WTC11 (cell line): ENCODE measurements around the gene NTRK2. TPM values are rescaled to one million over a fixed set of nuclear protein-coding genes. Genes with fewer than 3 reads are reported as not detected.
A peak's percentile ranks its signal among the peaks of the same experiment; 100 is the strongest.

ENCODE experiments used
- ATAC-seq: fragments of 200-7000 bp; cut with Tn5 transposase; 2 replicates; pipeline ENCODE4 v1.10.0; 2021; ENCODE audit warnings: mild to moderate bottlenecking, moderate library complexity
- CTCF ChIA-PET: fragments of 300-600 bp; sonication (Branson Sonifier 250); formaldehyde crosslinking; loops from one replicate; lab custom pipeline; 2021; ENCODE audit warnings: antibody characterized with exemption; lab: Charles Lee
- POLR2A ChIA-PET: fragments of 350-600 bp; sonication (Branson Sonifier 250); formaldehyde crosslinking; loops from one replicate; lab custom pipeline; 2021; ENCODE audit warnings: antibody characterized with exemption; lab: Charles Lee
- DNase-seq: peaks from one replicate; pipeline ENCODE4 v3.0.0; 2021; ENCODE audit warnings: low spot score
- H3K27ac Mint-ChIP-seq: 2 replicates; pipeline ENCODE4 v1.8.0; 2021; ENCODE audit warnings: mixed read lengths
- H3K27me3 Mint-ChIP-seq: 2 replicates; pipeline ENCODE4 v1.8.0; 2021; ENCODE audit warnings: low read depth, mild to moderate bottlenecking, moderate library complexity, mixed read lengths
- H3K36me3 Mint-ChIP-seq: 2 replicates; pipeline ENCODE4 v1.8.0; 2021; ENCODE audit warnings: mixed read lengths
- H3K4me1 Mint-ChIP-seq: 2 replicates; pipeline ENCODE4 v1.8.0; 2022; ENCODE audit warnings: mixed read lengths
- H3K4me3 Mint-ChIP-seq: 2 replicates; pipeline ENCODE4 v1.8.0; 2021; ENCODE audit warnings: mild to moderate bottlenecking, moderate library complexity, mixed read lengths
- H3K9me3 Mint-ChIP-seq: 2 replicates; pipeline ENCODE4 v1.8.0; 2021; ENCODE audit warnings: mixed read lengths
- CREM ChIP-seq: sonication (generic); formaldehyde crosslinking; IDR thresholded peaks from 2 replicates; pipeline ENCODE4 v1.8.1; 2022; ENCODE audit warnings: mild to moderate bottlenecking, missing genetic modification reagents, moderate library complexity
- FOXK1 ChIP-seq: sonication (generic); formaldehyde crosslinking; IDR thresholded peaks from 2 replicates; pipeline ENCODE4 v1.8.0; 2022; ENCODE audit warnings: mild to moderate bottlenecking, moderate library complexity, missing genetic modification reagents
- GRHL2 ChIP-seq: fragments of 250-450 bp; sonication (Bioruptor Pico); IDR thresholded peaks from 2 replicates; pipeline ENCODE4 v1.8.0; 2022; ENCODE audit warnings: mild to moderate bottlenecking, moderate library complexity; ENCODE audit not compliant: insufficient replicate concordance, severe bottlenecking
- NFYB ChIP-seq: sonication (generic); formaldehyde crosslinking; conservative IDR thresholded peaks from 2 replicates; pipeline ENCODE4 v1.8.0; 2022; ENCODE audit warnings: low read depth, missing genetic modification reagents
- RELA ChIP-seq: sonication (generic); formaldehyde crosslinking; IDR thresholded peaks from 2 replicates; pipeline ENCODE4 v1.8.1; 2022; ENCODE audit warnings: missing genetic modification reagents, mild to moderate bottlenecking, borderline replicate concordance
- SMAD3 ChIP-seq: sonication (generic); formaldehyde crosslinking; IDR thresholded peaks from 2 replicates; pipeline ENCODE4 v1.8.0; 2022; ENCODE audit warnings: missing genetic modification reagents, mild to moderate bottlenecking, borderline replicate concordance
- SMAD4 ChIP-seq: sonication (generic); formaldehyde crosslinking; IDR thresholded peaks from 2 replicates; pipeline ENCODE4 v1.8.0; 2022; ENCODE audit warnings: mild to moderate bottlenecking, missing genetic modification reagents
- ZNF138 ChIP-seq: sonication (generic); formaldehyde crosslinking; conservative IDR thresholded peaks from 2 replicates; pipeline ENCODE4 v1.8.1; 2022; ENCODE audit warnings: mild to moderate bottlenecking, moderate library complexity, missing genetic modification reagents
- total RNA-seq: library from RNA; stranded (reverse); gene quantifications from 3 replicates; pipeline ENCODE4 v1.2.3, GENCODE V29; 2021
- TF ChIP-seq, protein P1 (sequence below): sonication (generic); formaldehyde crosslinking; IDR thresholded peaks from 2 replicates; pipeline ENCODE4 v1.8.0; 2023; ENCODE audit warnings: mild to moderate bottlenecking, missing genetic modification reagents
- TF ChIP-seq, protein P2 (sequence below): fragments of 250-450 bp; sonication (Bioruptor Pico); IDR thresholded peaks from 2 replicates; pipeline ENCODE4 v2.1.2; 2022; ENCODE audit warnings: mild to moderate bottlenecking, moderate library complexity
- TF ChIP-seq, protein P3 (sequence below): sonication (generic); formaldehyde crosslinking; IDR thresholded peaks from 2 replicates; pipeline ENCODE4 v1.8.1; 2023; ENCODE audit warnings: mild to moderate bottlenecking, missing genetic modification reagents, moderate library complexity
- TF ChIP-seq, protein P4 (sequence below): fragments of 250-450 bp; sonication (Bioruptor Pico); IDR thresholded peaks from 2 replicates; pipeline ENCODE4 v1.9.0; 2021; ENCODE audit warnings: mild to moderate bottlenecking, borderline replicate concordance
- TF ChIP-seq, protein P5 (sequence below): sonication (generic); formaldehyde crosslinking; IDR thresholded peaks from 2 replicates; pipeline ENCODE4 v1.8.1; 2022; ENCODE audit warnings: mild to moderate bottlenecking, moderate library complexity, missing genetic modification reagents
- TF ChIP-seq, protein P6 (sequence below): sonication (generic); formaldehyde crosslinking; IDR thresholded peaks from 2 replicates; pipeline ENCODE4 v1.8.1; 2023; ENCODE audit warnings: mild to moderate bottlenecking, missing genetic modification reagents
- TF ChIP-seq, protein P7 (sequence below): fragments of 250-450 bp; sonication (Bioruptor Pico); IDR thresholded peaks from 2 replicates; pipeline ENCODE4 v1.9.0; 2021; ENCODE audit warnings: moderate library complexity, mild to moderate bottlenecking, inconsistent platforms, borderline replicate concordance
- TF ChIP-seq, protein P8 (sequence below): sonication (generic); formaldehyde crosslinking; IDR thresholded peaks from 2 replicates; pipeline ENCODE4 v1.8.0; 2022; ENCODE audit warnings: mild to moderate bottlenecking, missing genetic modification reagents
- TF ChIP-seq, protein P9 (sequence below): fragments of 250-450 bp; sonication (Bioruptor Pico); IDR thresholded peaks from 2 replicates; pipeline ENCODE4 v1.9.0; 2021; ENCODE audit warnings: mild to moderate bottlenecking

Gene NTRK2
- total RNA-seq, 1 experiment from 2014 or later, result 0.02 TPM

DNA sequence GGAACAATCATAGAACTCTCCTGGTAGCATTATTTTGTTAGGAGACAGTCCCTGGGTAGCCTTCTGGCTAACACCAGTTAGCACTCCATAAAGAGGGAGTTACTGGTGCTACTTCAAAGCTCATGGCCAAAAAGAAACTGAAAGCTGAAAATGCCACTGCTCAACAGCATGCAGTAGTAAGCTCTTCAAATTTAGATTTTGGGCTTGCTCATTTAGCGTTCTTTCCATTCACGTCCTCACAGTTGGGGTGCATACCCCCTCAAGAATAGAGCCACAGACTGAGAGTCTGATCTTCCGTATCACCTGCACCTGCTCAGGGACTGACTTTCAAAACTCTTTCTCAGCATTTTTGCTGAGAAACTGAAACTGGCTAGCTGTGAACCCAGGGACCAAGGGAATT is 24.7 kb downstream of the NTRK2 start (continued):
- TF ChIP-seq, protein P1, sequence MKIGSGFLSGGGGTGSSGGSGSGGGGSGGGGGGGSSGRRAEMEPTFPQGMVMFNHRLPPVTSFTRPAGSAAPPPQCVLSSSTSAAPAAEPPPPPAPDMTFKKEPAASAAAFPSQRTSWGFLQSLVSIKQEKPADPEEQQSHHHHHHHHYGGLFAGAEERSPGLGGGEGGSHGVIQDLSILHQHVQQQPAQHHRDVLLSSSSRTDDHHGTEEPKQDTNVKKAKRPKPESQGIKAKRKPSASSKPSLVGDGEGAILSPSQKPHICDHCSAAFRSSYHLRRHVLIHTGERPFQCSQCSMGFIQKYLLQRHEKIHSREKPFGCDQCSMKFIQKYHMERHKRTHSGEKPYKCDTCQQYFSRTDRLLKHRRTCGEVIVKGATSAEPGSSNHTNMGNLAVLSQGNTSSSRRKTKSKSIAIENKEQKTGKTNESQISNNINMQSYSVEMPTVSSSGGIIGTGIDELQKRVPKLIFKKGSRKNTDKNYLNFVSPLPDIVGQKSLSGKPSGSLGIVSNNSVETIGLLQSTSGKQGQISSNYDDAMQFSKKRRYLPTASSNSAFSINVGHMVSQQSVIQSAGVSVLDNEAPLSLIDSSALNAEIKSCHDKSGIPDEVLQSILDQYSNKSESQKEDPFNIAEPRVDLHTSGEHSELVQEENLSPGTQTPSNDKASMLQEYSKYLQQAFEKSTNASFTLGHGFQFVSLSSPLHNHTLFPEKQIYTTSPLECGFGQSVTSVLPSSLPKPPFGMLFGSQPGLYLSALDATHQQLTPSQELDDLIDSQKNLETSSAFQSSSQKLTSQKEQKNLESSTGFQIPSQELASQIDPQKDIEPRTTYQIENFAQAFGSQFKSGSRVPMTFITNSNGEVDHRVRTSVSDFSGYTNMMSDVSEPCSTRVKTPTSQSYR (CRISPR knock-in tag), result no peak
- TF ChIP-seq RELA, result no peak

DNA sequence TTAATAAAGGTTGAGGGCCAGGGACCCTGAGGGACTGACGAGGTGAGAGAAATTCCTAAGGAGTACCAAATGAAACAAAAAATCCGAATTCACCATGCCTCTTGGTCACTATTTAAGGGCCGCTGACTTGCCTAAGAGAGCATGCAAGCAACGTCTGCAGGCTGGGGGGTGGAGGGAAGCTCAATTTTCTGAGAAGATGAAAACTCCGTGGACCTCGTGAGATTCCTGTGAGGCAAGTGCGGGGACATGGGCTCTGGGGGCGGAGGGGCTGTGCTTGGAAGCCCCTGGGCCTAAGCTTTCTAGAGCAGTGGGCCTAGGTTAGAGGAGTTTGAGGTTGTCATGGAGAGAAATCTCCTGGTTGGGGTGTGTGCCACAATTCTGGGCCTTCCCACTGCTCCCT is 27.5 kb downstream of the NTRK2 start:
- H3K27ac Mint-ChIP-seq, result no peak overlapping the region
- CTCF ChIA-PET, result interaction anchor here (0.7 to 4.6 kb wide), 15 partner anchors 21 to 561 kb away, joined by 3 to 27 read pairs (median 5); no protein-coding TSS in a partner anchor
- TF ChIP-seq, protein P2, sequence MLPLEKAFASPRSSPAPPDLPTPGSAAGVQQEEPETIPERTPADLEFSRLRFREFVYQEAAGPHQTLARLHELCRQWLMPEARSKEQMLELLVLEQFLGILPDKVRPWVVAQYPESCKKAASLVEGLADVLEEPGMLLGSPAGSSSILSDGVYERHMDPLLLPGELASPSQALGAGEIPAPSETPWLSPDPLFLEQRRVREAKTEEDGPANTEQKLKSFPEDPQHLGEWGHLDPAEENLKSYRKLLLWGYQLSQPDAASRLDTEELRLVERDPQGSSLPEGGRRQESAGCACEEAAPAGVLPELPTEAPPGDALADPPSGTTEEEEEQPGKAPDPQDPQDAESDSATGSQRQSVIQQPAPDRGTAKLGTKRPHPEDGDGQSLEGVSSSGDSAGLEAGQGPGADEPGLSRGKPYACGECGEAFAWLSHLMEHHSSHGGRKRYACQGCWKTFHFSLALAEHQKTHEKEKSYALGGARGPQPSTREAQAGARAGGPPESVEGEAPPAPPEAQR (CRISPR knock-in tag), result no peak
- TF ChIP-seq, protein P3, sequence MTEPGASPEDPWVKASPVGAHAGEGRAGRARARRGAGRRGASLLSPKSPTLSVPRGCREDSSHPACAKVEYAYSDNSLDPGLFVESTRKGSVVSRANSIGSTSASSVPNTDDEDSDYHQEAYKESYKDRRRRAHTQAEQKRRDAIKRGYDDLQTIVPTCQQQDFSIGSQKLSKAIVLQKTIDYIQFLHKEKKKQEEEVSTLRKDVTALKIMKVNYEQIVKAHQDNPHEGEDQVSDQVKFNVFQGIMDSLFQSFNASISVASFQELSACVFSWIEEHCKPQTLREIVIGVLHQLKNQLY (CRISPR knock-in tag), result no peak
- TF ChIP-seq GRHL2 (CRISPR knock-in tag) (no peak), SMAD3 (CRISPR knock-in tag) (no peak), FOXK1 (CRISPR knock-in tag) (no peak), SMAD4 (CRISPR knock-in tag) (no peak), NFYB (CRISPR knock-in tag) (no peak), ZNF138 (CRISPR knock-in tag) (no peak), CREM (CRISPR knock-in tag) (no peak)
- TF ChIP-seq, protein P4, sequence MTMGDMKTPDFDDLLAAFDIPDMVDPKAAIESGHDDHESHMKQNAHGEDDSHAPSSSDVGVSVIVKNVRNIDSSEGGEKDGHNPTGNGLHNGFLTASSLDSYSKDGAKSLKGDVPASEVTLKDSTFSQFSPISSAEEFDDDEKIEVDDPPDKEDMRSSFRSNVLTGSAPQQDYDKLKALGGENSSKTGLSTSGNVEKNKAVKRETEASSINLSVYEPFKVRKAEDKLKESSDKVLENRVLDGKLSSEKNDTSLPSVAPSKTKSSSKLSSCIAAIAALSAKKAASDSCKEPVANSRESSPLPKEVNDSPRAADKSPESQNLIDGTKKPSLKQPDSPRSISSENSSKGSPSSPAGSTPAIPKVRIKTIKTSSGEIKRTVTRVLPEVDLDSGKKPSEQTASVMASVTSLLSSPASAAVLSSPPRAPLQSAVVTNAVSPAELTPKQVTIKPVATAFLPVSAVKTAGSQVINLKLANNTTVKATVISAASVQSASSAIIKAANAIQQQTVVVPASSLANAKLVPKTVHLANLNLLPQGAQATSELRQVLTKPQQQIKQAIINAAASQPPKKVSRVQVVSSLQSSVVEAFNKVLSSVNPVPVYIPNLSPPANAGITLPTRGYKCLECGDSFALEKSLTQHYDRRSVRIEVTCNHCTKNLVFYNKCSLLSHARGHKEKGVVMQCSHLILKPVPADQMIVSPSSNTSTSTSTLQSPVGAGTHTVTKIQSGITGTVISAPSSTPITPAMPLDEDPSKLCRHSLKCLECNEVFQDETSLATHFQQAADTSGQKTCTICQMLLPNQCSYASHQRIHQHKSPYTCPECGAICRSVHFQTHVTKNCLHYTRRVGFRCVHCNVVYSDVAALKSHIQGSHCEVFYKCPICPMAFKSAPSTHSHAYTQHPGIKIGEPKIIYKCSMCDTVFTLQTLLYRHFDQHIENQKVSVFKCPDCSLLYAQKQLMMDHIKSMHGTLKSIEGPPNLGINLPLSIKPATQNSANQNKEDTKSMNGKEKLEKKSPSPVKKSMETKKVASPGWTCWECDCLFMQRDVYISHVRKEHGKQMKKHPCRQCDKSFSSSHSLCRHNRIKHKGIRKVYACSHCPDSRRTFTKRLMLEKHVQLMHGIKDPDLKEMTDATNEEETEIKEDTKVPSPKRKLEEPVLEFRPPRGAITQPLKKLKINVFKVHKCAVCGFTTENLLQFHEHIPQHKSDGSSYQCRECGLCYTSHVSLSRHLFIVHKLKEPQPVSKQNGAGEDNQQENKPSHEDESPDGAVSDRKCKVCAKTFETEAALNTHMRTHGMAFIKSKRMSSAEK (CRISPR knock-in tag), result no peak
- TF ChIP-seq, protein P5, sequence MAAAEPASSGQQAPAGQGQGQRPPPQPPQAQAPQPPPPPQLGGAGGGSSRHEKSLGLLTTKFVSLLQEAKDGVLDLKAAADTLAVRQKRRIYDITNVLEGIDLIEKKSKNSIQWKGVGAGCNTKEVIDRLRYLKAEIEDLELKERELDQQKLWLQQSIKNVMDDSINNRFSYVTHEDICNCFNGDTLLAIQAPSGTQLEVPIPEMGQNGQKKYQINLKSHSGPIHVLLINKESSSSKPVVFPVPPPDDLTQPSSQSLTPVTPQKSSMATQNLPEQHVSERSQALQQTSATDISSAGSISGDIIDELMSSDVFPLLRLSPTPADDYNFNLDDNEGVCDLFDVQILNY (CRISPR knock-in tag), result no peak
- TF ChIP-seq, protein P6, sequence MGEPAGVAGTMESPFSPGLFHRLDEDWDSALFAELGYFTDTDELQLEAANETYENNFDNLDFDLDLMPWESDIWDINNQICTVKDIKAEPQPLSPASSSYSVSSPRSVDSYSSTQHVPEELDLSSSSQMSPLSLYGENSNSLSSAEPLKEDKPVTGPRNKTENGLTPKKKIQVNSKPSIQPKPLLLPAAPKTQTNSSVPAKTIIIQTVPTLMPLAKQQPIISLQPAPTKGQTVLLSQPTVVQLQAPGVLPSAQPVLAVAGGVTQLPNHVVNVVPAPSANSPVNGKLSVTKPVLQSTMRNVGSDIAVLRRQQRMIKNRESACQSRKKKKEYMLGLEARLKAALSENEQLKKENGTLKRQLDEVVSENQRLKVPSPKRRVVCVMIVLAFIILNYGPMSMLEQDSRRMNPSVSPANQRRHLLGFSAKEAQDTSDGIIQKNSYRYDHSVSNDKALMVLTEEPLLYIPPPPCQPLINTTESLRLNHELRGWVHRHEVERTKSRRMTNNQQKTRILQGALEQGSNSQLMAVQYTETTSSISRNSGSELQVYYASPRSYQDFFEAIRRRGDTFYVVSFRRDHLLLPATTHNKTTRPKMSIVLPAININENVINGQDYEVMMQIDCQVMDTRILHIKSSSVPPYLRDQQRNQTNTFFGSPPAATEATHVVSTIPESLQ (CRISPR knock-in tag), result no peak
- TF ChIP-seq, protein P7, sequence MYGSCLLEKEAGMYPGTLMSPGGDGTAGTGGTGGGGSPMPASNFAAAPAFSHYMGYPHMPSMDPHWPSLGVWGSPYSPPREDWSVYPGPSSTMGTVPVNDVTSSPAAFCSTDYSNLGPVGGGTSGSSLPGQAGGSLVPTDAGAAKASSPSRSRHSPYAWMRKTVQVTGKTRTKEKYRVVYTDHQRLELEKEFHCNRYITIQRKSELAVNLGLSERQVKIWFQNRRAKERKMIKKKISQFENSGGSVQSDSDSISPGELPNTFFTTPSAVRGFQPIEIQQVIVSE, result no peak
- TF ChIP-seq, protein P8, sequence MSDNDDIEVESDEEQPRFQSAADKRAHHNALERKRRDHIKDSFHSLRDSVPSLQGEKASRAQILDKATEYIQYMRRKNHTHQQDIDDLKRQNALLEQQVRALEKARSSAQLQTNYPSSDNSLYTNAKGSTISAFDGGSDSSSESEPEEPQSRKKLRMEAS (CRISPR knock-in tag), result no peak
- TF ChIP-seq, protein P9, sequence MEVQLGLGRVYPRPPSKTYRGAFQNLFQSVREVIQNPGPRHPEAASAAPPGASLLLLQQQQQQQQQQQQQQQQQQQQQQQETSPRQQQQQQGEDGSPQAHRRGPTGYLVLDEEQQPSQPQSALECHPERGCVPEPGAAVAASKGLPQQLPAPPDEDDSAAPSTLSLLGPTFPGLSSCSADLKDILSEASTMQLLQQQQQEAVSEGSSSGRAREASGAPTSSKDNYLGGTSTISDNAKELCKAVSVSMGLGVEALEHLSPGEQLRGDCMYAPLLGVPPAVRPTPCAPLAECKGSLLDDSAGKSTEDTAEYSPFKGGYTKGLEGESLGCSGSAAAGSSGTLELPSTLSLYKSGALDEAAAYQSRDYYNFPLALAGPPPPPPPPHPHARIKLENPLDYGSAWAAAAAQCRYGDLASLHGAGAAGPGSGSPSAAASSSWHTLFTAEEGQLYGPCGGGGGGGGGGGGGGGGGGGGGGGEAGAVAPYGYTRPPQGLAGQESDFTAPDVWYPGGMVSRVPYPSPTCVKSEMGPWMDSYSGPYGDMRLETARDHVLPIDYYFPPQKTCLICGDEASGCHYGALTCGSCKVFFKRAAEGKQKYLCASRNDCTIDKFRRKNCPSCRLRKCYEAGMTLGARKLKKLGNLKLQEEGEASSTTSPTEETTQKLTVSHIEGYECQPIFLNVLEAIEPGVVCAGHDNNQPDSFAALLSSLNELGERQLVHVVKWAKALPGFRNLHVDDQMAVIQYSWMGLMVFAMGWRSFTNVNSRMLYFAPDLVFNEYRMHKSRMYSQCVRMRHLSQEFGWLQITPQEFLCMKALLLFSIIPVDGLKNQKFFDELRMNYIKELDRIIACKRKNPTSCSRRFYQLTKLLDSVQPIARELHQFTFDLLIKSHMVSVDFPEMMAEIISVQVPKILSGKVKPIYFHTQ, result no peak

More for the DNA sequence above, 27.5 kb downstream of the NTRK2 start:
- no peaks in the 10 kb centered on the region for H3K9me3 Mint-ChIP-seq
- POLR2A ChIA-PET, result no interaction called here
- no peak overlapping the region for H3K4me3 Mint-ChIP-seq
- ATAC-seq (peak; percentile 12; the same call in 1 of the 2 replicates), DNase-seq (no peak)
- H3K36me3 Mint-ChIP-seq, result no peaks in the 10 kb centered on the region
- no peaks in the 10 kb centered on the region for H3K27me3 Mint-ChIP-seq
- H3K4me1 Mint-ChIP-seq, result peaks cover 14% of the 10 kb centered on the region
